ENCODE measurements around the gene CBX4. TPM values are rescaled to one million over a fixed set of nuclear protein-coding genes. Genes with fewer than 3 reads are reported as not detected.

The CBX4 gene
- total and polyA plus RNA-seq, 8 donors = 11.1 to 22.3 (median 17.0) TPM

DNA sequence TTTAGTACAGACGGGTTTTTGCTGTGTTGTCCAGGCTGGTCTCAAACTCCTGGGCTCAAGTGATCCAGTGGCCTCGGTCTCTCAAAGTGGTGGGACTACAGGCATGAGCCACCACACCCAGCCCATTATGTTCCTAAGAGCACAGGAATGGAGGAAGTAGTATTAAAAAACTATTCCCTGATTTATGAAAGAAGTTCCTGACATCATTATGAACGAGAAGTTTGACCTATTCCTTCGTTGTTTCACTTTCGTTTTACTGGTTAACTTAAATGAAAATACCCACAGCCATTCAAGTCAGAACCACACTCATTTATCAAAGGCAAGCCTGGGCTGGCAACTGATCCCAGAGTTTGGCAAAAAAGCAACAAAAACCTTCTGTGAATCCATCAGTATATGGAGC, 13.5 kb upstream of the CBX4 start:
- peak overlapping the region in 1 of 2 donors; percentile 12 for H3K4me3 ChIP-seq
- TF ChIP-seq, protein P1, sequence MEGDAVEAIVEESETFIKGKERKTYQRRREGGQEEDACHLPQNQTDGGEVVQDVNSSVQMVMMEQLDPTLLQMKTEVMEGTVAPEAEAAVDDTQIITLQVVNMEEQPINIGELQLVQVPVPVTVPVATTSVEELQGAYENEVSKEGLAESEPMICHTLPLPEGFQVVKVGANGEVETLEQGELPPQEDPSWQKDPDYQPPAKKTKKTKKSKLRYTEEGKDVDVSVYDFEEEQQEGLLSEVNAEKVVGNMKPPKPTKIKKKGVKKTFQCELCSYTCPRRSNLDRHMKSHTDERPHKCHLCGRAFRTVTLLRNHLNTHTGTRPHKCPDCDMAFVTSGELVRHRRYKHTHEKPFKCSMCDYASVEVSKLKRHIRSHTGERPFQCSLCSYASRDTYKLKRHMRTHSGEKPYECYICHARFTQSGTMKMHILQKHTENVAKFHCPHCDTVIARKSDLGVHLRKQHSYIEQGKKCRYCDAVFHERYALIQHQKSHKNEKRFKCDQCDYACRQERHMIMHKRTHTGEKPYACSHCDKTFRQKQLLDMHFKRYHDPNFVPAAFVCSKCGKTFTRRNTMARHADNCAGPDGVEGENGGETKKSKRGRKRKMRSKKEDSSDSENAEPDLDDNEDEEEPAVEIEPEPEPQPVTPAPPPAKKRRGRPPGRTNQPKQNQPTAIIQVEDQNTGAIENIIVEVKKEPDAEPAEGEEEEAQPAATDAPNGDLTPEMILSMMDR (IDR thresholded peaks at IDR 0.05) = no peak

DNA sequence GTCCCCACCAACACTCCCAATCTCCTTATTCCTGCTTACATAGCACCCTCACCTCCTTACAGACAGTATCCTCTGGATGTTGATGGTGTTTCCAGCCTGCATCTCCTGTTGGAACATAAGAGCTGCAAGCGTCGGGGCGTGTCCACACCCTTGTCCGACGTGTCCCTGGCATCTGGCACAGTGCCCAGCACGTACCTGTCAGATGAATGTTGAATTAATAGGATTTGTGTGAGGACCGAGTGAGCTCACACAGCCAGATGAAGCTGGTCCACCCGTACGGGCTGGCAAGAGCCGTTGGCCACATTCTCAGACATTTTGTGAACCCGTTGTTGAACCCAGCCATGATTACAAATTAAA, 12.2 kb upstream of the CBX4 start:
- no peaks in the 10 kb centered on the region for H3K36me3 ChIP-seq
- no peaks in the 10 kb centered on the region for H3K9me3 ChIP-seq
- peak in 3 of 4 donors; percentile 69 to 84 (median 71) for DNase-seq
- peak; percentile 63 for ATAC-seq
- H3K27me3 ChIP-seq = peaks cover 0 to 26% of the 10 kb centered on the region in 2 donors
- intact Hi-C loops (cut with DNase I) = no loop called here
- peaks cover 0 to 12% of the 10 kb centered on the region in 2 donors for H3K4me1 ChIP-seq
- TF ChIP-seq, protein P1 (IDR thresholded peaks at IDR 0.05) = no peak
- H3K4me3 ChIP-seq = no peak overlapping the region
- no peak overlapping the region for H3K27ac ChIP-seq

More for the DNA sequence above, 13.5 kb upstream of the CBX4 start:
- peaks cover 0 to 18% of the 10 kb centered on the region in 2 donors for H3K27me3 ChIP-seq
- H3K36me3 ChIP-seq = no peaks in the 10 kb centered on the region
- intact Hi-C loops (cut with DNase I) = no loop called here
- peak; percentile 65 for ATAC-seq
- peaks cover 0 to 12% of the 10 kb centered on the region in 2 donors for H3K4me1 ChIP-seq
- H3K27ac ChIP-seq = peak overlapping the region in 1 of 2 donors; percentile 34
- no peaks in the 10 kb centered on the region for H3K9me3 ChIP-seq
- no peak for DNase-seq

DNA sequence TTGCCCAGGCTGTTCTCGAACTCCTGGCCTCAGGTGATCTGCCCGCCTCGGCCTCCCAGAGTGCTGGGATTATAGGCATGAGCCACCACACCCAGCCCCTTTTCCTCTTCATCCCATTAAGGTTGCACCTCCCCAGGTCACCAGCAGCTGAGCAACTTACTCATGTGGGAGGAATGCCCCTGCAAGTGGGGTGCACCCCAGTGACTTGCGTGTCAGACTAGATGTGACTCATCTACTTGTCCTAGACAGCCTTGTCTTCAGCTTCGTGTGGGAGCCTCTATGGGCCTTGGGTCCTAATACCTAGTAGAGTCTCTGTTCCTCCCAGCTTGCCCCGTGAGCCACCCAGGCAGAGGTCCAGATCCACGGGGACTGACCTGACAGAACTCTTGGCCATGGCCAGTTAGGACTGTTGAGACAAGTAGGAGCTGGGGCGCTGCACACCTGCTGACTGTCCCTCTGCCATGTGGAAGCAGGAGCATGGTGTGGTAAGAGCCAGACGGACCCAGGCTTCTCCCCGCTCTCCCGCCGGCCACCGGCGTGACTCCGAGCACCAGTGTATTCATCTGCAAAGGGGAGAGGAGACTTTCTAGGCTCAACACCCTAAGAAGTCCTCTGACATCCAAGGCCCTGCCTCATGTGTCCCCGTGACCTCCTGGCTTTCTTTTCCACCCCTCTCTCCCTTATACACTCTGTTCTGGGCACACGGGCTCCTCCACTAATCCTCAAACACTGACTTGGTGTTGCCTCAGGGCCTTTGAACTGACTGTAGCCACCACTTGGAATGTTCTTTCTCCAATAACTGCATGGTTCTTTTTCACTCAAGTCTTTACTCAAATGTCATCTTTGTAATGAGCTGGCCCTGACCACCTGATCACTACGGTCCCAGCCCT, 11.6 kb upstream of the CBX4 start:
- ATAC-seq = peak; percentile 51
- no peak for DNase-seq
- Histone ChIP-seq H3K4me3 (no peak overlapping the region), H3K9me3 (no peaks in the 10 kb centered on the region), H3K4me1 (peaks cover 0 to 12% of the 10 kb centered on the region in 2 donors), H3K36me3 (no peaks in the 10 kb centered on the region), H3K27ac (no peak overlapping the region), H3K27me3 (peaks cover 0 to 32% of the 10 kb centered on the region in 2 donors)
- TF ChIP-seq, protein P1 (IDR thresholded peaks at IDR 0.05) = no peak
- intact Hi-C loops (cut with DNase I) = no loop called here

DNA sequence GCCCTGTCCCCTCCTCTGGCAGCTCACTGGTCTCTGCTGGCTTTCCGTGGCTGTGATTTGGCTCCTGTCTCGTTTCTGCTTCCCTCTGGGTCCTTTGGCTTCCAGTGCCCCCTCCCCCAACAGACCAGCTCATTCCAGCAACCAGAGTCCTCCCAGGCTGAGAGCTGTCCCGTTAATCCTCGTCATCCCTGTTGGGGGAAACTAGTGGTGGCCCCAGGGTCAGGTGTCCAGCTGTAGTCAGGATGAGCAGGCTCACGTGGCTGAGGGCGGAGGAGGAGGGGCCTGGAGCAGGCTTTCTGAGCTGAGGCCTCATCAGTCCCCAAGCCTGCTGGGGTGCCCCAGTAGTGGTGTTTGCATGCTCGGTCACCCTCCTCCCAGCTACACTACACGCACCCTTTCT, 10.7 kb upstream of the CBX4 start:
- peaks cover 0 to 40% of the 10 kb centered on the region in 2 donors for H3K27me3 ChIP-seq
- H3K4me1 ChIP-seq = peaks cover 0 to 16% of the 10 kb centered on the region in 2 donors
- TF ChIP-seq, protein P1 (IDR thresholded peaks at IDR 0.05) = no peak
- no peak overlapping the region for H3K27ac ChIP-seq
- ATAC-seq (no peak), DNase-seq (no peak)
- no peaks in the 10 kb centered on the region for H3K9me3 ChIP-seq
- H3K4me3 ChIP-seq = no peak overlapping the region
- intact Hi-C loops (cut with DNase I) = no loop called here
- no peaks in the 10 kb centered on the region for H3K36me3 ChIP-seq

DNA sequence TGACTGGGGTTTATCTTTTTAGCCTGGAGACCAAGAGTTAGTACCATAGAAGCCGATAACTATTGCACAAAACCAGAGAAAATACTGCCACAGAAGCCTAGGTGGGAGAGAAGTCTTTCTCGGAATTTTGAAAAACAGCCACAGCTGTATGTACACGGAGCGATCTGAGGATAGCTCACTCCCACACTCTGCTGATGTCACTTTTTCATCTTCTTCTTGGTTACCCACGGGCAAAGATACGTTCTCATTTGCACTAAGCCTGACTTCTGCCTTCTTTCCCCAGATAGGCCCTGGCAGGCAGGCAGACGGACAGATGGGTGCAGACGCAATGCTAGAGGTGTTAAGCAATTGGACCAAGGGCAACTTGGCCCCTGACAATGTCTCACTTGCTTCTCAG, 9.1 kb upstream of the CBX4 start:
- no peak for DNase-seq
- Histone ChIP-seq H3K4me3 (no peak overlapping the region), H3K27me3 (peaks cover 4 to 56% of the 10 kb centered on the region in 2 donors), H3K27ac (no peak overlapping the region), H3K9me3 (no peaks in the 10 kb centered on the region), H3K36me3 (no peaks in the 10 kb centered on the region), H3K4me1 (peaks cover 11 to 32% of the 10 kb centered on the region in 2 donors)
- TF ChIP-seq, protein P1 (IDR thresholded peaks at IDR 0.05) = no peak
- no peak for ATAC-seq
- intact Hi-C loops (cut with DNase I) = no loop called here
